A673 (cell line): Measurements from ENCODE around the gene PTH1R.

ENCODE experiments used
- CTCF ChIP-seq: fragments of 300-800, 200-600 bp; sonication (generic); conservative IDR thresholded peaks from 2 replicates; pipeline ENCODE4 v1.5.1; 2017; ENCODE audit warnings: low read depth, mild to moderate bottlenecking, antibody characterized with exemption, low read length, moderate library complexity, mixed read lengths
- EZH2 ChIP-seq: fragments of 200-600 bp; sonication (generic); IDR thresholded peaks from 2 replicates; pipeline ENCODE4 v1.6.1; 2017; ENCODE audit warnings: borderline replicate concordance, low read depth, mild to moderate bottlenecking, mixed read lengths, antibody characterized with exemption, low read length; ENCODE audit not compliant: poor library complexity, severe bottlenecking

DNA sequence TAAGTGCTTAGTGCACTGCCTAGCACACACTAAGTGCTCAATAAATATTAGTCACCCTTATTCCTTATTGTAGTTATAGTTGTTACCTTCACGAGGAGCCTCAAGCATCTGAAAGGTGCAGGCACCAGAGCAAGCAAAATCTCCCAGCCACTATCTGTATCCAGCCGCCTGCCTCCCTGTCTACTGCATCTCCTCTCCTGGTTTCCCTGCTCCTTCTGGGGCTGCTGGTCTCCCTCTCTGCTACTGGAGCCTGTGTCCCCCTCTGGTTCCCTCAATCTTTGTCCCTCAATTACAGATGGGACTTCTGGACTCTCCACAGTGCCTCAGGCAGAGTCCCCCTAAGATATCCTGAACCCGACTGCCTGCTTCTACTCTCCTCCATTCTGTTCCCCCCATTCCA is 33.1 kb upstream of the PTH1R start:
- no peak for TF ChIP-seq CTCF
- no peak for TF ChIP-seq EZH2
